Measurements from ENCODE around the gene NME1. TPM values are rescaled to one million over a fixed set of nuclear protein-coding genes. Genes with fewer than 3 reads are reported as not detected.
A peak's percentile ranks its signal among the peaks of the same experiment; 100 is the strongest.
"Not testable (repeated sequence)": the region's sequence is repeated elsewhere in the genome, so short reads cannot be mapped to it uniquely, and the experiment has no call there.

Gene NME1
- polyA plus RNA-seq (2012; ENCODE audit: missing spikeins), result 311 TPM

DNA sequence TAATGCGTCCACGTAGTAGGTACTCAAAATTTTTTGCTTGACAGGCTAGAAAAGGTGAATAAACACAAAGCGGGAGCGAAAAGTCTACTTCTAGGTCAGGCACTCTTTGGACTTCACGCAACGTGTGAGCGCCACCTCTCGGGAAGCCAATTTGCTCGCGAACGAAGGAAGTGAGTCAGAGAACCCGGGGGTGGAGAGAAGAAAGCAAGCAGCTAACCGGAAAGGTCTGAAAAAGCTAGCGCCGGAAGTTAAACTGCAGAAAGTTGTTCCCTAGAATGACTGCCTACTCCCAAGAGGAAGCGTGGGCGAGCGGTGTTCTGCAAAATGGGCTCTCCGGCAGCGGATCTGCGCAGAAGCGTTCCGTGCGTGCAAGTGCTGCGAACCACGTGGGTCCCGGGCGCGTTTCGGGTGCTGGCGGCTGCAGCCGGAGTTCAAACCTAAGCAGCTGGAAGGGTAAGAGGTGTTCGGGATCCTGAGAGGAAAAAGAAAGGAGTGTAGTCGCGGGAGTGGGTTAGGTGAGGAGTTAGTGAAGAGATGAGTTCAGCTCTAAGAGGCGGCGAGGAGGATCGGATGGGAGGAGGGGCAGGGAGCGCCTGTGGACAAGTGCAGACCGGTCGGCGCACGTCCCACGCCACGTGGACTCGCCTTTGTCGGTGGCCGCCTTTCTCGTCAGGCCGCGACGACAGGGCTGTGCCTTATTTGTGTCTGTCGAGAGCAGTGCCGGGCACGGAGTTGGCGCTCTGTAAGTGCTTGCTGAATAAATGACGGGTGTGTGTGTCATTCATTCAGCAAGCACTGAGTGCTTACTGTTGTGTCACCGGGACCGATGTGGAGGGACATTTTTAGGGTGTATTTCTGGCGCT, at the start of gene NME1:
Gene NME1, plus strand, starts transcription at position 350 of the 863 bp plus-strand sequence. CDS start 2,096 bp downstream, outside the sequence.
- FAIRE-seq (peak; percentile 93), DNase-seq (ENCODE audit: insufficient read length) (peak; percentile 80)
- TF ChIP-seq TAF1 (IDR thresholded peaks at IDR 0.05; ENCODE audit: borderline replicate concordance, low read depth, low read length) (peak; percentile 95), POLR2A (IDR thresholded peaks at IDR 0.05; ENCODE audit: low read depth, low read length) (peak; percentile 85), POLR2AphosphoS5 (IDR thresholded peaks at IDR 0.05; ENCODE audit: low read depth, low read length) (peak; percentile 90)

DNA sequence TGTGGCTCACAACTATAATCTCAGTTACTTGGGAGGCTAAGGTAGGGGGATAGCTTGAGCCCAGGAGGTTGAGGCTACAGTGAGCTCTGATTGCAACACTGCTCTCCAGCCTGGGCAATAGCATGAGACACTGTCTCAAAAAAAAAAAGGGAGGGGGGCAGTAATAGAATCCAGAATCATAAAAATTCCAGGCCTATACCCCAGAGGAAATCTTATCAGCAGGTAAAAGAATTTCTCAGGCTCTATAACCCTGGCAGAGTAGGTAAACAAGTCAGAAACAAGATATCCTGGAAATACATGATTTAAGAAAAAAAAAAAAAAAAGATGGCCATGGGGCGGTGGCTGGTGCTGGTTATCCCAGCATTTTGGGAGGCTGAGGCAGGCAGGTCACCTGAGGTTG, 45.6 kb upstream of the NME1 start:
- FAIRE-seq (no peak), DNase-seq (ENCODE audit: insufficient read length) (no peak)
- TF ChIP-seq POLR2AphosphoS5 (IDR thresholded peaks at IDR 0.05; ENCODE audit: low read depth, low read length) (no peak), TAF1 (IDR thresholded peaks at IDR 0.05; ENCODE audit: borderline replicate concordance, low read depth, low read length) (no peak), POLR2A (IDR thresholded peaks at IDR 0.05; ENCODE audit: low read depth, low read length) (no peak)

DNA sequence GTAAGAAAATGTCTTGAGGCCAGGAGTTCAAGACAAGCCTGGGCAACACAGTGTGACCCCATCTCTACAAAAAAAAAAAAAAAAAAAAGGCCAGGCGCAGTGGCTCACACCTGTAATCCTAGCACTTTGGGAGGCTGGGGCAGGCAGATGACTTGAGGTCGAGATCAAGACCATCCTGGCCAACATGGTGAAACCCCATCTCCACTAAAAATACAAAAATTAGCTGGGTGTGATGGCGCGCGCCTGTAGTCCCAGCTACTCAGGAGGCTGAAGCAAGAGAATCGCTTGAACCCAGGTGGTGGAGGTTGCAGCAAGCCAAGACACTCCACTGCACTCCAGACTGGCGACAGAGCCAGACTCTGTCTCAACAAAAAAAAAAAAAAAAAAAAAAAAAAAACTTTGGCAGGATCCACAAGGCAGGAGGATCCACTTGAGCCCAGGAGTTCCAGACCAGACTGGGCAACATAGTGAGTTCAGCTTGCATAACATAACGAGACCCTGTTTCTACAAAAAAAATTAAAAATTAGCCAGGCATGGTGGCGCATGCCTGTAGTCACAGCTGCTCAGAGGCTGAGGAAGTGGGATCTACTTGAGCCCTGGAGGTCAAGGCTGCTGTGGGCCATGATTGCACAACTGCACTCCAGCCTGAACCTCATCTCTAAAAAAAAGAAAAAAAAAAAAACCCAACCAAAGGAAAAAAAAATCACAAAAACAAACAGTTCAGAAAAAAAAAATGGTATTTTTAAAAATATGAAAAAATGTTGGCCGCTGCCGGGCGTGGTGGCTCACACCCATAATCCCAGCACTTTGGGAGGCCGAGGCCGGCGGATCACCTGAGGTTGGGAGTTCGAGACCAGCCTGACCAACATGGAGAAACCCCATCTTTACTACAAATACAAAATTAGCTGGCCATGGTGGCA, 40.8 kb upstream of the NME1 start:
- not testable (repeated sequence) for FAIRE-seq; DNase-seq (ENCODE audit: insufficient read length)

DNA sequence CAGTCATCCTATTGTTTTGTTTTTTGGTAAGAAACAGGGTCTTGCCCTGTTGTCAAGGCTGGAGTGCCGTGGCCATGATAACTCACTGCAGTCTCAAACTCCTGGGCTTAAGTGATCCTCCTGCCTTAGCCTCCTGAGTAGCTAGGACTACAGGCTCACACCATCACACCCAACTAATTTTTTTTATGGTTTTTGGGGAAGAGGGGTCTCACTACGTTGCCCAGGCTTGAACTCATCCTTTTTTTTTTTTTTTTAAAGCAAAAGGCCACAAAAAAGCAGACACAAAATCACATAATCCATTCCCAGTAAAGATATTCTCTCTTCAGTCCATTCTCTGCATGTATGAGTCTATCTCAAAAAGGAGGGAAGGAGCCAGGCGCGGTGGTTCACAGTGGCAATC, 38.2 kb upstream of the NME1 start:
- no peak for FAIRE-seq
- TF ChIP-seq POLR2A (IDR thresholded peaks at IDR 0.05; ENCODE audit: low read depth, low read length) (no peak), POLR2AphosphoS5 (IDR thresholded peaks at IDR 0.05; ENCODE audit: low read depth, low read length) (no peak), TAF1 (IDR thresholded peaks at IDR 0.05; ENCODE audit: borderline replicate concordance, low read depth, low read length) (no peak)

DNA sequence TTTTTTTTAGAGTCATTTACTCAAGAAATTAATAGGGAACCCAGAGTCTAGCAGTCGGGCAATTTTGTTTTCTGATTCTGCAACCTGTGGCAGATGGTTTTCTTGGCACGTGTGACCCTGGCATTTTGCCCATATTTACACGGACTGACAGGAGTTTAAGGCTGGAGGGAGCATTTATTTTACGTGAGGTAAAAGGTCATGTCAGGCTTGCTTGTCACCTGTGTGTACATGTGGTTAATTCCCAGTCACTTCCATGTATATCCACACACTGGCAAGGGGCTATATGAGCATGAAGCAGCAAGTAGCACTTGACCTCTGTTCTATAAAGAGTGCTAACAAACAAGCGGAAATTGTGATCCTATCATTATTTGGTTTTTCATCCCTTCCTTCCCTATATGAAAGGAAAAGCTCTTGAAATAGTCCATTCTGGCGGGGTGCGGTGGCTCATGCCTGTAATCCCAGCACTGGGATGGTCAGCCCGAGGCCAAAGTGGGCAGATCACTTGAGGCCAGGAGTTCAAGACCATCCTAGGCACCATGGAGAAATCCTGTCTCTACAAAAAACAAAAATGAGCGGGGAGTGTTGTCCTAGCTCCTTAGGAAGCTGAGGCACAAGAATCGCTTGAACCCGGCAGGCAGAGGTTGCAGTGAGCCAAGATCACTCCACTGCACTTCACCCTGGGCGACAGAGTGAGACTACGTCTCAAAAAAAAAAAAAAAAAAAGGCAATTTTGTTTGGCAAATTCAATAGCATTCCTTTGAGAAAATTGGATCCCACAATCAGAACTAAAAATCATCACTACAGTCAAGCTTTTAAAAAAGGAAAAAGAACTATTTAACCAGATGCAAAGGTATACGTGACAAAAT, 34.8 kb upstream of the NME1 start:
- TF ChIP-seq POLR2AphosphoS5 (IDR thresholded peaks at IDR 0.05; ENCODE audit: low read depth, low read length), result no peak
- TF ChIP-seq TAF1 (IDR thresholded peaks at IDR 0.05; ENCODE audit: borderline replicate concordance, low read depth, low read length), result no peak
- TF ChIP-seq POLR2A (IDR thresholded peaks at IDR 0.05; ENCODE audit: low read depth, low read length), result no peak
- DNase-seq (ENCODE audit: insufficient read length) (no peak), FAIRE-seq (no peak)

More for the DNA sequence above, 38.2 kb upstream of the NME1 start:
- DNase-seq (ENCODE audit: insufficient read length), result no peak

DNA sequence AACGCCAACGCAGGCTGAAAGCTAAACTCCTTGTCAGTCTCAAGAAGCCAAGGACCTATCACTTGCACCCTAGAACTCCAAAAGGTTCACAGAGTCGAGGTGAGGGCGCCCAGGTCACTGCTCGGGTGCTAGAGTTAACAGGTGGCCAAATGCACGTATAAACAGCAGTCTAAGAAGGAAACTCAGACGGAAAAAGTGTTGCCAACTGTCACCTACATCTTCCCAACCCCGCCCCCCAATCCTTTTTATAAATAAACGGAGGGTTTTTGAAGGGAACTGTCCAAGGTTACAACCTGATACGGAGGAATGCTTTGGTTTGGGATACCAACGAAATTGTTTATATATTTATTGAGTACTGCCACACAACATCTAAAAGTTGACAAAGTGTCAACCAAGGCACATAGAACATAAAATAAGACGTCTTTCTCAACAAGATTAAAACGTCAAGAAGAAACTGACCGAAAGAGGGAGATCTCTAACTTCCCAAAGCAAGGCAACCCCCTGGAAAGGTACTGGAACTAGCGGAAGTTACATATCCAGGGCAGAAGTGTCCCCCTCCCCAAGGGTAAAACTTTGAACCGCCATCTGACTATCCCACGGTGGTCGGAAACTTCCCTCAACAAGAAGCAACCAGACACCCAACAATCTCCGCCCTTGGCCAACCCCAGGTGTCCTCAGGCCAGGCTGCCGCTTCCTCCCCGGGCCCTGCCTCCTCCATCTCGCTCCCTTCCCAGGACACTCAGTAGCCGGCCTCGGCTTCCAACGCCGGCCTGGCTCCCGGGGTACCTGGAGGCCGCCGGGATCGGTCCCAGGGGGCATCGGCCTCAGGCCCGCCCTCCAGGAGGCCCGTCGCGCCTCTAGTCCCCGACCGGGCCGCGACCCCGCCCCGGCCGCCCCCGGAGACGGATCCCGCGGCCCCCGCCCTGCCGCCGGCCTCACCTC, 33.7 kb upstream of the NME1 start:
- DNase-seq (ENCODE audit: insufficient read length) (no peak), FAIRE-seq (no peak)
- TF ChIP-seq POLR2AphosphoS5 (IDR thresholded peaks at IDR 0.05; ENCODE audit: low read depth, low read length) (no peak), TAF1 (IDR thresholded peaks at IDR 0.05; ENCODE audit: borderline replicate concordance, low read depth, low read length) (no peak), POLR2A (IDR thresholded peaks at IDR 0.05; ENCODE audit: low read depth, low read length) (no peak)

DNA sequence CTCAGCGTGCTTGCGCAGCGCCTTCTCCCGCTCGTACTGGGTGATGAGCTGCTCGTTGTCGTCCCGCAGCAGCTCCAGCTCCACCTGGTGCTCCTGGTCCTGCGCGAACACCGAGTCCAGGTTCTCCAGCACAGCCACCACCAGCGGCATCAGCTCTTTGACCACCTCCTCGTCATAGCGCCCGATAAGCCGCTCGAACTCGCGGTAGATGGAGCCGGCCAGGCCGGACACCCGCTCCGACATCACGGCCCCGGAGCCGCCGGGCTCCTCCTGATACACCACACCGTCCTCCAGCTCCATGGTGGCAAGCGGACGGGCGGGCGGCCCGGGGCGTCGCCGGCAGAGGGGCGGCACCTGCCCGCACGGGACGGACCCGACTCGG, 33.0 kb upstream of the NME1 start:
- FAIRE-seq (no peak), DNase-seq (ENCODE audit: insufficient read length) (peak; percentile 52)
- TF ChIP-seq POLR2AphosphoS5 (IDR thresholded peaks at IDR 0.05; ENCODE audit: low read depth, low read length) (no peak), TAF1 (IDR thresholded peaks at IDR 0.05; ENCODE audit: borderline replicate concordance, low read depth, low read length) (no peak), POLR2A (IDR thresholded peaks at IDR 0.05; ENCODE audit: low read depth, low read length) (no peak)

DNA sequence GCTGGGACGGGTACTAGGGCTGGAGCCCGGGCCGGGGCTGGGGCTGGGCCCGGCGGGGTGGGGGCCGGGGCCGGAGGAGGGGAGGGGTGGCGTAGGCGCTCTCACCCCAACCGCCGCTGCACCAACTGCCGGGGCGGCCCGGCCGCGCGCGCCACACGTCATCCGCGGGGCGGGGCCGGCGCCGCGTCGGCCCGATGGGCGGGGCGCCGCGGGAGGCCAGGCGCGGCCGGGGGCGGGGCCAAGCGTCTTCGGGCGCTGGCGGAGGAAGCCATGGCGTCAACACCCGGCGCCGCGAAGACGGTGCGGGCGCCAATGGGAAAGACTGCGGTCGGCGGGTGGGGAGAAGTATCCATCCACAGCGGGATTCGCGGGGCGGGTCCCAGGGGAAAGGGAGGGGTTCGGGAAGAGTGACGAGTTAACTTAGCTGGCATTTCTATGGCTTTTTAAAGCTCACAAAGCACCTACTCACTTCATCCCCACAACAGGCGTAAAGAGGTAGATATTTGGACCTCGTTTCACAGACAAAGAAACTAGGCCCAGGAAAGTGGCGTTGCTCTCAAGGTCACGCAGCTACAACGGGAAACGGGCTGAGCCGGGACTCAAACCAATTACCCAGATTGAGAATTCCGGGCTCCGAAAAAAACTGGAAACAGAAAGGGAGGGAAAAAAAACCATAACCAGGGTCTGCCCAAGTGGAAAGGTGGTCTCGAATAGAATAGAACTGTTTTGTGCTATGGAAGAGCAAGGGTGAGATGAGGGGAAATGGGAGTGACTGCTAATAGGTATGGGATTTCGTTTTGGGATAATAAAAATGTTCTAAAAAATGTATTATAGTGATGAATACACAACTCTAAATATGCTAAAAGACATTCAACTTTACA, 32.4 kb upstream of the NME1 start, which contains the start of gene SPAG9:
Gene SPAG9, minus strand, starts transcription at position 130 of the 881 bp plus-strand sequence. CDS start 212 bp downstream, outside the sequence.
- FAIRE-seq, result peak; percentile 65
- DNase-seq (ENCODE audit: insufficient read length), result peak; percentile 85
- TF ChIP-seq POLR2A (IDR thresholded peaks at IDR 0.05; ENCODE audit: low read depth, low read length) (peak; percentile 82), TAF1 (IDR thresholded peaks at IDR 0.05; ENCODE audit: borderline replicate concordance, low read depth, low read length) (peak; percentile 66; the same call in 1 of the 2 replicates), POLR2AphosphoS5 (IDR thresholded peaks at IDR 0.05; ENCODE audit: low read depth, low read length) (peak; percentile 66; the same call in 1 of the 2 replicates)

Data from GM12892 (cell line).